Fibroblast of lung (primary cell): ENCODE results near the gene MTURN. TPM values are rescaled to one million over a fixed set of nuclear protein-coding genes. Genes with fewer than 3 reads are reported as not detected.

Experiments used
- DNase-seq, 2 donors: peaks; one replicate each; pipeline versions ENCODE4 v3.0.0 to v3.0.0-alpha.2; 2010; ENCODE audit warnings: low read depth in 2 of 2
- H2AFZ ChIP-seq: 2 replicates; pipeline ENCODE4 v1.5.1; 2012; ENCODE audit warnings: low read length, control low read depth, inconsistent platforms
- H3K27ac ChIP-seq: 2 replicates; pipeline ENCODE4 v1.5.1; 2011; ENCODE audit warnings: low read length, control low read depth; ENCODE audit not compliant: insufficient read depth
- H3K27me3 ChIP-seq: 2 replicates; pipeline ENCODE4 v1.5.1; 2011; ENCODE audit warnings: mild to moderate bottlenecking, low read length; ENCODE audit not compliant: control insufficient read depth, insufficient read depth
- H3K36me3 ChIP-seq: 2 replicates; pipeline ENCODE4 v1.5.1; 2011; ENCODE audit warnings: low read length; ENCODE audit not compliant: control insufficient read depth, insufficient read depth
- H3K4me1 ChIP-seq: 2 replicates; pipeline ENCODE4 v1.5.1; 2011; ENCODE audit warnings: low read length; ENCODE audit not compliant: control insufficient read depth, insufficient read depth; ENCODE audit errors: extremely low read depth
- H3K4me2 ChIP-seq: 2 replicates; pipeline ENCODE4 v1.5.1; 2011; ENCODE audit warnings: low read length, control low read depth; ENCODE audit not compliant: insufficient read depth; ENCODE audit errors: extremely low read depth
- H3K4me3 ChIP-seq, 4 experiments: fragments of 200-600 bp in 1 of 4; sonication (generic) in 1 of 4; replicated peaks in 1 of 4; 2 replicates each; pipeline ENCODE4 v1.5.1; 2011 to 2016; ENCODE audit warnings: low read length in 4 of 4, low read depth in 3 of 4, mild to moderate bottlenecking in 3 of 4, control low read depth in 2 of 4, inconsistent platforms in 1 of 4, mixed read lengths in 1 of 4; ENCODE audit not compliant: insufficient read depth in 1 of 4; ENCODE audit errors: control extremely low read depth in 1 of 4
- H3K79me2 ChIP-seq: 2 replicates; pipeline ENCODE4 v1.5.1; 2012; ENCODE audit warnings: mild to moderate bottlenecking, low read length, inconsistent platforms; ENCODE audit not compliant: control insufficient read depth, insufficient read depth
- H3K9ac ChIP-seq: 2 replicates; pipeline ENCODE4 v1.5.1; 2011; ENCODE audit warnings: mild to moderate bottlenecking, low read length, control low read depth; ENCODE audit not compliant: insufficient read depth
- H3K9me3 ChIP-seq: 2 replicates; pipeline ENCODE4 v1.5.1; 2012; ENCODE audit warnings: low read depth, low read length; ENCODE audit not compliant: control insufficient read depth, insufficient read depth
- H4K20me1 ChIP-seq: 2 replicates; pipeline ENCODE4 v1.5.1; 2011; ENCODE audit warnings: low read length; ENCODE audit not compliant: control insufficient read depth, insufficient read depth; ENCODE audit errors: extremely low read depth
- EZH2 ChIP-seq: IDR thresholded peaks from 2 replicates; pipeline ENCODE4 v1.5.1; 2012; ENCODE audit warnings: low read length, control low read depth, mild to moderate bottlenecking; ENCODE audit errors: missing control alignments
- polyA plus RNA-seq, 2 donors: library from polyadenylated mRNA; depleted of rRNA in 1 of 2; stranded (reverse) in 1 of 2; unstranded in 1 of 2; fragments of >200 nt; gene quantifications; 2 replicates each; pipeline ENCODE4 v1.2.1, GENCODE V29; 2011 to 2012; ENCODE audit warnings: missing spikeins in 1 of 2
- total RNA-seq: library from RNA; depleted of rRNA; stranded (reverse); fragments of >200 nt; gene quantifications from 2 replicates; pipeline ENCODE4 v1.2.1, GENCODE V29; 2014
- TF ChIP-seq, protein P1 (sequence below), 2 donors: IDR thresholded peaks in 1 of 2; conservative IDR thresholded peaks in 1 of 2; 1 replicate in 1 of 2; 2 replicates in 1 of 2; pipeline ENCODE4 v1.5.1; 2011 to 2012; ENCODE audit warnings: low read length in 2 of 2, control low read depth in 1 of 2, inconsistent platforms in 1 of 2, low read depth in 1 of 2, mild to moderate bottlenecking in 1 of 2

MTURN gene
- total and polyA plus RNA-seq, 2 donors (not counting 1 experiment from before 2014, with no cell fraction given), result 7.1 to 12.9 TPM

DNA sequence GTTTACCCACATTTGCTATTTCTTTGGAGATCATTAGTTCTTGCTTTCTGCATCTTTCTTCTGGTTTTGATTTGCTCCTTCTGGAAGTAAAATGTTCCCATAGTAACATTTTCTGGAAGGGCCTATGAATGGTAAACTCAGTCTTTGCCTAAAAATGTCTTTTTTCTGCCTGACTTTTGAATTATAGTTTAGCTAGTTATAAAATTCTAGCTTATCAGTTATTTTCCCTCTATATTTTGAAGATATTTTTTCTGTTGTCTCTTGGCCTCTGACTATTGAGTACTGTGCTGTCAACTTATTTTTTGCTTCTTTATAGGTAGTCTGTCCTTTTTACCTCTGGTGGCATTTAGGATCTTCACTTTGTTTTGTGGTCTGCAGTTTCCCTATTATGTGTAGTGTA is 21.6 kb upstream of the MTURN start:
- Histone ChIP-seq H3K4me3 (no peak overlapping the region), H3K79me2 (no peaks in the 10 kb centered on the region), H3K27me3 (no peaks in the 10 kb centered on the region), H3K9me3 (peaks cover 2% of the 10 kb centered on the region), H3K27ac (no peak overlapping the region), H4K20me1 (no peaks in the 10 kb centered on the region), H2AFZ (no peak overlapping the region), H3K4me2 (no peak overlapping the region), H3K36me3 (no peaks in the 10 kb centered on the region), H3K4me1 (no peaks in the 10 kb centered on the region), H3K9ac (no peak overlapping the region)
- TF ChIP-seq EZH2, result no peak
- TF ChIP-seq, protein P1, sequence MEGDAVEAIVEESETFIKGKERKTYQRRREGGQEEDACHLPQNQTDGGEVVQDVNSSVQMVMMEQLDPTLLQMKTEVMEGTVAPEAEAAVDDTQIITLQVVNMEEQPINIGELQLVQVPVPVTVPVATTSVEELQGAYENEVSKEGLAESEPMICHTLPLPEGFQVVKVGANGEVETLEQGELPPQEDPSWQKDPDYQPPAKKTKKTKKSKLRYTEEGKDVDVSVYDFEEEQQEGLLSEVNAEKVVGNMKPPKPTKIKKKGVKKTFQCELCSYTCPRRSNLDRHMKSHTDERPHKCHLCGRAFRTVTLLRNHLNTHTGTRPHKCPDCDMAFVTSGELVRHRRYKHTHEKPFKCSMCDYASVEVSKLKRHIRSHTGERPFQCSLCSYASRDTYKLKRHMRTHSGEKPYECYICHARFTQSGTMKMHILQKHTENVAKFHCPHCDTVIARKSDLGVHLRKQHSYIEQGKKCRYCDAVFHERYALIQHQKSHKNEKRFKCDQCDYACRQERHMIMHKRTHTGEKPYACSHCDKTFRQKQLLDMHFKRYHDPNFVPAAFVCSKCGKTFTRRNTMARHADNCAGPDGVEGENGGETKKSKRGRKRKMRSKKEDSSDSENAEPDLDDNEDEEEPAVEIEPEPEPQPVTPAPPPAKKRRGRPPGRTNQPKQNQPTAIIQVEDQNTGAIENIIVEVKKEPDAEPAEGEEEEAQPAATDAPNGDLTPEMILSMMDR (conservative IDR thresholded peaks at IDR 0.05 in 1 of 2, IDR thresholded peaks at IDR 0.05 in 1 of 2; ENCODE audit: low read depth in 1 of 2, low read length in 2 of 2), result no peak
- no peak for DNase-seq

DNA sequence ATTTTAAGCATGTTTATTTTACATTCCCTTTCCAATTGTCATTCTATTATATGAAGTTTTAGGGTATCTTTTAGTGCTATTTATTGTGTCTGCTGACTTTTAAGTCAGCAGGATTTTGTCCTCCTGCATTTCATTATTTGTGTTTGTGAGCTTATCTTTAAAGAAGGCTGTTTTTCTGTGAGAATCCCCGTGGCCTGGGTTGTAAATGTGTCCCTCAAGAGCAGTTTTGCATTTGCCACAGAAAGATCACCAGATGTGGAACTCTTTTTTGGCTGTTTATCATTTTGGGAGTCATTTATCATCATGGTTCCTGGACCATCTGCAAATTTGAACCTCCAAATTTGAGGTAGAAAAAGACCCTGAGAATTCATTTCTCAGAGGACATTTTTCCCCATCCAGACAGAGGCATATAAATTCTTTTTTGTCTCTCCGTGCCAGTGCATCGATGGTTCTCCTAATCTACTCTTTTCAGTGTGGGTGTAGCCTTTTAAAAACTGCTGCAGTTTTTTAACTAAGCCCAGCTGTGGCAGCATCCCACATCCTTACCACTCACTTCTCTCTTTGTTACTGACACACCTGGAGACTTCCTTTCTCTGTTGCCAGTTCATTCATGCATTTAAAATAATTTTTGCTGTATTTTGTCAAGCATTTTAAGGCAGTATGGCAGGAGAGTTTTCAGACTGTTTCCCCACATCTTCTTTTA is 20.1 kb upstream of the MTURN start:
- Histone ChIP-seq H3K4me3 (no peak overlapping the region), H3K9ac (no peak overlapping the region), H4K20me1 (no peaks in the 10 kb centered on the region), H3K27ac (no peak overlapping the region), H3K4me1 (no peaks in the 10 kb centered on the region), H3K27me3 (no peaks in the 10 kb centered on the region), H2AFZ (no peak overlapping the region), H3K9me3 (peaks cover 2% of the 10 kb centered on the region), H3K4me2 (no peak overlapping the region), H3K36me3 (no peaks in the 10 kb centered on the region), H3K79me2 (no peaks in the 10 kb centered on the region)
- DNase-seq, result no peak
- TF ChIP-seq EZH2, result no peak
- TF ChIP-seq, protein P1 (conservative IDR thresholded peaks at IDR 0.05 in 1 of 2, IDR thresholded peaks at IDR 0.05 in 1 of 2; ENCODE audit: low read depth in 1 of 2, low read length in 2 of 2), result no peak

DNA sequence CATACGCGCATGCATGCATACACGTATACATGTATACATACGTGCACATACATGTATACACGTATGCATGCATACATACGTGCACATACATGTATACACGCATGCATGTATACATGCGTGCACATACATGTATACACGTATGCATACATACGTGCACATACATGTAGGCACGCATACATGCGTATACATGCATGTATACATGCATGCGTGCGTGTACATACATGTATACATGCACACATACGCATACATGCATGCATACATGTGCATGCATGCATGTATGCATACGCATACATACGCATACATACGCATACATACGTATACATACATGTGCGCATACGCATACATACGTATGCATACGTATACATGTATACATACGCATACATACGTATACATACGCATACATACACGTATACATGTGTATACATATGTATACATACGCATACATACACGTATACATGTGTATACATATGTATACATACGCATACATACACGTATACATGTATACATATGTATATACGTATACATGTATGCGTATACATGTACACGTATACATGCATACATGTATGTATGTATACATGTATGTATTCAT is 19.0 kb upstream of the MTURN start:
- no peak overlapping the region for H3K4me3 ChIP-seq
- no peak overlapping the region for H3K4me2 ChIP-seq
- no peak for TF ChIP-seq EZH2
- TF ChIP-seq, protein P1 (conservative IDR thresholded peaks at IDR 0.05 in 1 of 2, IDR thresholded peaks at IDR 0.05 in 1 of 2; ENCODE audit: low read depth in 1 of 2, low read length in 2 of 2), result no peak
- no peak overlapping the region for H3K9ac ChIP-seq
- H3K79me2 ChIP-seq, result no peaks in the 10 kb centered on the region
- H3K36me3 ChIP-seq, result no peaks in the 10 kb centered on the region
- H3K9me3 ChIP-seq, result peaks cover 2% of the 10 kb centered on the region
- no peak overlapping the region for H3K27ac ChIP-seq
- H2AFZ ChIP-seq, result no peak overlapping the region
- H4K20me1 ChIP-seq, result no peaks in the 10 kb centered on the region
- DNase-seq, result no peak
- H3K4me1 ChIP-seq, result no peaks in the 10 kb centered on the region
- no peaks in the 10 kb centered on the region for H3K27me3 ChIP-seq
